HFFc6 (cell line): ENCODE results near the gene RBM19. TPM values are rescaled to one million over a fixed set of nuclear protein-coding genes. Genes with fewer than 3 reads are reported as not detected.
"Not testable (repeated sequence)": the region's sequence is repeated elsewhere in the genome, so short reads cannot be mapped to it uniquely, and the experiment has no call there.

Experiments
- DNase-seq: peaks from one replicate; pipeline ENCODE4 v3.0.0-alpha.2; 2018
- H3K27ac Mint-ChIP-seq: 2 replicates; pipeline ENCODE4 v1.8.0; 2020; ENCODE audit warnings: mild to moderate bottlenecking, mixed read lengths
- H3K27me3 Mint-ChIP-seq: 2 replicates; pipeline ENCODE4 v1.8.0; 2021; ENCODE audit warnings: mild to moderate bottlenecking, moderate library complexity, mixed read lengths; ENCODE audit not compliant: insufficient read depth
- H3K36me3 Mint-ChIP-seq: 2 replicates; pipeline ENCODE4 v1.8.0; 2021; ENCODE audit warnings: low read depth, mixed read lengths
- H3K4me1 Mint-ChIP-seq: 2 replicates; pipeline ENCODE4 v1.8.0; 2020; ENCODE audit warnings: low read depth, mixed read lengths
- H3K4me3 Mint-ChIP-seq: 2 replicates; pipeline ENCODE4 v1.8.0; 2020; ENCODE audit warnings: mild to moderate bottlenecking, moderate library complexity, mixed read lengths
- H3K9me3 Mint-ChIP-seq: 2 replicates; pipeline ENCODE4 v1.8.0; 2020; ENCODE audit warnings: mild to moderate bottlenecking, mixed read lengths
- total RNA-seq, 6 experiments: library from RNA; stranded (reverse); fragmentation: NEBNext Ultra II Directional; extraction: Animal tissue kit (Norgen Biotek cat#: 25700); gene quantifications; 2 replicates in 1 of 6; 3 replicates in 5 of 6; pipeline ENCODE4 v1.2.3, GENCODE V29; 2021
- TF ChIP-seq, protein P1 (sequence below): fragments of 200-600 bp; sonication (generic); IDR thresholded peaks from 2 replicates; pipeline ENCODE4 v1.5.0; 2021; ENCODE audit warnings: antibody characterized with exemption, mild to moderate bottlenecking

RBM19 gene
- total RNA-seq, 6 experiments from 2014 or later = 27.8 to 34.8 (median 29.8) TPM

DNA sequence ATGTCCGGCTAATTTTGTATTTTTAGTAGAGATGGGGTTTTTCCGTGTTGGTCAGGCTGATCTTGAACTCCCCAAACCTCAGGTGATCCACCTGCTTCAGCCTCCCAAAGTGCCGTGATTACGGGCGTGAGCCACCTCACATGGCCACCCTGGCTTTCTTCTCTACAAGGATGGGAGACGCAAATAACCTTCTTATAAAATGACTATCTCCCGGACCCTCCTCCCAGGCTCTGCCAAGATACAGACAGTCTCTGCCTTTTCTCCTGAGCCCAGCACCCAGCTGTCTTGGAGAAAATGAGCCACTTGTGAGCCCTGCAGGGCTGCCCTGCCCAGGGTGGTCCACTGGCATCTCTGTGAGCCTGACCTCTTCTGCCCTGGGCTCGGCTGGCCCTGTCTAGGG is 34.7 kb upstream of the RBM19 start:
- no peak overlapping the region for H3K4me3 Mint-ChIP-seq
- no peaks in the 10 kb centered on the region for H3K36me3 Mint-ChIP-seq
- TF ChIP-seq, protein P1, sequence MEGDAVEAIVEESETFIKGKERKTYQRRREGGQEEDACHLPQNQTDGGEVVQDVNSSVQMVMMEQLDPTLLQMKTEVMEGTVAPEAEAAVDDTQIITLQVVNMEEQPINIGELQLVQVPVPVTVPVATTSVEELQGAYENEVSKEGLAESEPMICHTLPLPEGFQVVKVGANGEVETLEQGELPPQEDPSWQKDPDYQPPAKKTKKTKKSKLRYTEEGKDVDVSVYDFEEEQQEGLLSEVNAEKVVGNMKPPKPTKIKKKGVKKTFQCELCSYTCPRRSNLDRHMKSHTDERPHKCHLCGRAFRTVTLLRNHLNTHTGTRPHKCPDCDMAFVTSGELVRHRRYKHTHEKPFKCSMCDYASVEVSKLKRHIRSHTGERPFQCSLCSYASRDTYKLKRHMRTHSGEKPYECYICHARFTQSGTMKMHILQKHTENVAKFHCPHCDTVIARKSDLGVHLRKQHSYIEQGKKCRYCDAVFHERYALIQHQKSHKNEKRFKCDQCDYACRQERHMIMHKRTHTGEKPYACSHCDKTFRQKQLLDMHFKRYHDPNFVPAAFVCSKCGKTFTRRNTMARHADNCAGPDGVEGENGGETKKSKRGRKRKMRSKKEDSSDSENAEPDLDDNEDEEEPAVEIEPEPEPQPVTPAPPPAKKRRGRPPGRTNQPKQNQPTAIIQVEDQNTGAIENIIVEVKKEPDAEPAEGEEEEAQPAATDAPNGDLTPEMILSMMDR = no peak
- H3K4me1 Mint-ChIP-seq = peaks cover 11% of the 10 kb centered on the region
- peaks cover 17% of the 10 kb centered on the region for H3K27me3 Mint-ChIP-seq
- H3K9me3 Mint-ChIP-seq = no peaks in the 10 kb centered on the region
- no peak for DNase-seq
- H3K27ac Mint-ChIP-seq = no peak overlapping the region

DNA sequence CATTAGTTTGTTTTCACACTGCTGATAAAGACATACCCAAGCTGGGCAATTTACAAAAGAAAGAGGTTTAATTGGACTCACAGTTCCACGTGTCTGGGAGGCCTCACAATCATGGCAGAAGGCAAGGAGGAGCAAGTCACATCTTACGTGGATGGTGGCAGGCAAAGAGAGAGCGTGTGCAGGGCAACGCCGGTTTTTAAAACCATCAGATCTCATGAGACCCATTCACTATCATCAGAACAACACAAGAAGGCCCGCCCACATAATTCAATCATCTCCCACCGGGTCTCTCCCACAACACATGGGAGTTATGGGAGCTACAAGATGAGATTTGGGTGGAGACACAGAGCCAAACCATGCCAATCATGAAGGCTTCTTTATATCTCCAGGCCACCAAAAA is 34.1 kb upstream of the RBM19 start:
- H3K36me3 Mint-ChIP-seq, H3K27ac Mint-ChIP-seq, DNase-seq, H3K9me3 Mint-ChIP-seq, H3K4me3 Mint-ChIP-seq: not testable (repeated sequence)
- peaks cover 11% of the 10 kb centered on the region for H3K4me1 Mint-ChIP-seq
- H3K27me3 Mint-ChIP-seq = peaks cover 17% of the 10 kb centered on the region

DNA sequence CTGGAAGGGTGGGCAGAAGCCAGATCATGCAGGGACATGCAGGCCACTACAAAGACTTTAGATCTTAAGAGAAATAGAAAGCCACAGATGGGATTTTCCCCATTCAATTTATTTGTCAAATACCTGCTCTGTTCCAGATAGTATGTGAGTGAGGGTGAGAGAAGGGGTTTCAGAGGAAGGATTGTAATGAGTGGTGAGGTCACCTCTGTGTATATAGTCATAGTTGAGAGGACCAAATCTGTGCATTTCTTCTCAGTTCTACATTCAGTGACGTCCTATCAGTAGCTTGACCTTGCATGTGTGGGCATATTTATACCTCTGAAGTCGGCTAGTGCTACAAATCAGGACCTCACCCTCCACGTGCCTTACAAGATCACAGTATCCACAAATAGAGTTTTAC is 31.2 kb upstream of the RBM19 start:
- Mint-ChIP-seq H3K27me3 (peaks cover 32% of the 10 kb centered on the region), H3K27ac (no peak overlapping the region), H3K4me3 (no peak overlapping the region), H3K4me1 (peaks cover 11% of the 10 kb centered on the region), H3K36me3 (no peaks in the 10 kb centered on the region), H3K9me3 (no peaks in the 10 kb centered on the region)
- TF ChIP-seq, protein P1 = no peak
- no peak for DNase-seq

DNA sequence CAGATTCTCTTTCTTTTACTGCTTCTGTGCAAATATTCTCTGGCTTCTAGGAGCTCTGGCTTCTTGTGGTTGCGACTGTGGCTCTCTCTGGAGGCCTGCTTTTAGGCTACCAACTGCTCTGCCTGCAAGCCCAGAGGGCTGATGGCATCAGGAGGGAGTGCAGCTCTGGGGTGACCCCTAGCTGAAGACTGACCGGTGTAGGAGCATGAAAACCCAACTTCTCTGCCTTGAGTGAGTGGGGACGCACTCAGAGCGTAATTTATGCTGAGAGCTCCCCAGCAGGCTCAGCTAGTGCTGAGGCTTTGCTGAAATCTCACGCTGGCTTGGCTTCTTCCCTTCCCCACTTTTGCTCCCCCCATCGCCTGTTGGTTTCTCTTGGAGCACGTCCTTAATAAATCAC is 29.9 kb upstream of the RBM19 start:
- TF ChIP-seq, protein P1 = no peak; the same call in 1 of the 2 replicates
- Mint-ChIP-seq H3K27me3 (peaks cover 32% of the 10 kb centered on the region), H3K27ac (no peak overlapping the region), H3K9me3 (no peaks in the 10 kb centered on the region), H3K4me1 (peaks cover 11% of the 10 kb centered on the region), H3K4me3 (no peak overlapping the region), H3K36me3 (no peaks in the 10 kb centered on the region)
- no peak for DNase-seq

DNA sequence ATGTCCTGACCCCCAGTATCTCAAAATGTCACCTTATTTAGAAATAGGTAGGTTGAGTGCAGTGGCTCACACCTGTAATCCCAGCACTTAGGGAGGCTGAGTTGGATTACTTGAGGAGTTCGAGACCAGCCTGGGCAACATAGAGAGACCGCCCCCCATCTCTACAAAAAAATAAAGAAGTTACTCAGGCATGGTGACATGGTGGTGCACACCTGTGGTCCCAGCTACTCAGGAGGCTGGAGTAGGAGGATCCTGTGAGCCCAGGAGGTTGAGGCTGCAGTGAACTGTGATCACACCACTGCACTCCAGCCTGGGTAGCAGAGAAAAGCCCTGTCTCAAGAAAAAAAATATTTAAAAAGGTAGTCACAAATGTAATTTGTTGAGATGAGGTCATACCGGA is 27.9 kb upstream of the RBM19 start:
- Mint-ChIP-seq H3K36me3 (no peaks in the 10 kb centered on the region), H3K27me3 (peaks cover 27% of the 10 kb centered on the region), H3K4me3 (no peak overlapping the region), H3K9me3 (no peaks in the 10 kb centered on the region), H3K27ac (no peak overlapping the region), H3K4me1 (peaks cover 11% of the 10 kb centered on the region)
- TF ChIP-seq, protein P1 = no peak
- DNase-seq = no peak

DNA sequence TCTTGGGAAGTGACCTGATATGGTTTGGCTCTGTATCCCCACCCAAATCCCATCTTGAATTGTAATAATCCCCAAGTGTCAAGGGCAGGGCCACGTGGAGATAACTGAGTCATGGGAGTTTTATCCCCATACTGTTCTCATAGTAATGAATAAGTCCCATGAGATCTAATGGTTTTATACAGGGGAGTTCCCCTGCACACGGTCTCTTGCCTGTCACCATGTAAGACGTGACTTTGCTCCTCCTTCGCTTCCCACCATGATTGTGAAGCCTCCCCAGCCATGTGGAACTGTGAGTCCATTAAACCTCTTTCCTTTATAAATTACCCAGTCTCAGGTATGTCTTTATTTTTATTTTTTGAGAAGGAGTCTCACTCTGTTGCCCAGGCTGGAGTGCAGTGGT is 26.6 kb upstream of the RBM19 start:
- H3K27me3 Mint-ChIP-seq = peaks cover 36% of the 10 kb centered on the region
- H3K4me3 Mint-ChIP-seq, H3K4me1 Mint-ChIP-seq, H3K9me3 Mint-ChIP-seq, DNase-seq, H3K36me3 Mint-ChIP-seq, H3K27ac Mint-ChIP-seq: not testable (repeated sequence)
